ENCODE measurements around the gene VWA8.

The VWA8 gene

GRCh38 chr13:41666644-41667043 lies 294.3 kb downstream of the VWA8 start:
- no peak overlapping the region for H3K4me3 ChIP-seq (replicated peaks in 1 of 2; ENCODE audit: low read depth in 2 of 2, low read length in 2 of 2)
- no peak for DNase-seq (ENCODE audit: low read depth in 2 of 2)
- no peak for TF ChIP-seq CTCF (IDR thresholded peaks at IDR 0.05; ENCODE audit: low read depth, low read length)

GRCh38 chr13:41660411-41660810 lies 300.5 kb downstream of the VWA8 start:
- no peak overlapping the region for H3K4me3 ChIP-seq (replicated peaks in 1 of 2; ENCODE audit: low read depth in 2 of 2, low read length in 2 of 2)
- TF ChIP-seq CTCF (IDR thresholded peaks at IDR 0.05; ENCODE audit: low read depth, low read length): no peak
- DNase-seq (ENCODE audit: low read depth in 2 of 2): no peak

- DNase-seq (ENCODE audit: low read depth in 2 of 2): peak; percentile 73 to 83
- H3K4me3 ChIP-seq (replicated peaks in 1 of 2; ENCODE audit: low read depth in 2 of 2, low read length in 2 of 2): no peak overlapping the region
- no peak for TF ChIP-seq CTCF (IDR thresholded peaks at IDR 0.05; ENCODE audit: low read depth, low read length)
Observed at GRCh38 chr13:41658057-41658661, 302.8 kb downstream of the VWA8 start.

GRCh38 chr13:41655997-41656396 lies 304.9 kb downstream of the VWA8 start:
- no peak for DNase-seq (ENCODE audit: low read depth in 2 of 2)
- H3K4me3 ChIP-seq (replicated peaks in 1 of 2; ENCODE audit: low read depth in 2 of 2, low read length in 2 of 2): no peak overlapping the region
- no peak for TF ChIP-seq CTCF (IDR thresholded peaks at IDR 0.05; ENCODE audit: low read depth, low read length)

- DNase-seq (ENCODE audit: low read depth in 2 of 2): no peak
- TF ChIP-seq CTCF (IDR thresholded peaks at IDR 0.05; ENCODE audit: low read depth, low read length): no peak
- no peak overlapping the region for H3K4me3 ChIP-seq (replicated peaks in 1 of 2; ENCODE audit: low read depth in 2 of 2, low read length in 2 of 2)
Observed at GRCh38 chr13:41654796-41655195, 306.1 kb downstream of the VWA8 start.

GRCh38 chr13:41652735-41653361 lies 308.1 kb downstream of the VWA8 start:
- no peak overlapping the region for H3K4me3 ChIP-seq (replicated peaks in 1 of 2; ENCODE audit: low read depth in 2 of 2, low read length in 2 of 2)
- TF ChIP-seq CTCF (IDR thresholded peaks at IDR 0.05; ENCODE audit: low read depth, low read length): peak; percentile 50
- DNase-seq (ENCODE audit: low read depth in 2 of 2): peak; percentile 80 to 88
